NCI-H524 (cell line): ENCODE measurements around the gene ZDHHC11B.
A peak's percentile ranks its signal among the peaks of the same experiment; 100 is the strongest.
"Not testable (repeated sequence)": the region's sequence is repeated elsewhere in the genome, so short reads cannot be mapped to it uniquely, and the experiment has no call there.

Experiments used
- DNase-seq, 2 experiments: peaks; one replicate each; lab custom pipeline; 2025; lab: John Stamatoyannopoulos, UW

ZDHHC11B gene

GRCh38 chr5:685262-686171, 99.0 kb downstream of the ZDHHC11B start:
- no peak for DNase-seq

GRCh38 chr5:684751-685216, 99.7 kb downstream of the ZDHHC11B start:
- DNase-seq = no peak

- no peak for DNase-seq
These were observed 100.7 kb downstream of the ZDHHC11B start for GRCh38 chr5:683551-684481.

- not testable (repeated sequence) for DNase-seq
These were observed 101.7 kb downstream of the ZDHHC11B start for GRCh38 chr5:682651-683358.

GRCh38 chr5:682216-682615, 102.3 kb downstream of the ZDHHC11B start:
- DNase-seq = not testable (repeated sequence)

- not testable (repeated sequence) for DNase-seq
These were observed 103.0 kb downstream of the ZDHHC11B start for GRCh38 chr5:681317-682191.

- not testable (repeated sequence) for DNase-seq
These were observed 103.7 kb downstream of the ZDHHC11B start for GRCh38 chr5:680836-681235.

GRCh38 chr5:680118-680795, 104.3 kb downstream of the ZDHHC11B start:
- not testable (repeated sequence) for DNase-seq

GRCh38 chr5:679166-679895, 105.2 kb downstream of the ZDHHC11B start:
- DNase-seq = not testable (repeated sequence)

GRCh38 chr5:678521-678920, 106.0 kb downstream of the ZDHHC11B start:
- DNase-seq = not testable (repeated sequence)

- no peak for DNase-seq
These were observed 107.1 kb downstream of the ZDHHC11B start for GRCh38 chr5:677131-678101.

GRCh38 chr5:676699-677076, 107.8 kb downstream of the ZDHHC11B start:
- DNase-seq = no peak

- DNase-seq = no peak
These were observed 108.4 kb downstream of the ZDHHC11B start for GRCh38 chr5:675871-676698.

GRCh38 chr5:675111-675870, 109.2 kb downstream of the ZDHHC11B start:
- no peak for DNase-seq

- DNase-seq = peak in 1 of 2 experiments; percentile 49
These were observed 109.9 kb downstream of the ZDHHC11B start for GRCh38 chr5:674630-675011.

GRCh38 chr5:673831-674629, 110.5 kb downstream of the ZDHHC11B start:
- no peak for DNase-seq
